Astrocyte (in vitro differentiated cells and primary cell): ENCODE results near the gene STX4. TPM values are rescaled to one million over a fixed set of nuclear protein-coding genes. Genes with fewer than 3 reads are reported as not detected.

ENCODE experiments used
- DNase-seq: peaks from one replicate; pipeline ENCODE4 v3.0.0-alpha.2; 2010; ENCODE audit warnings: low read depth
- FAIRE-seq: peaks from 2 replicates; lab custom pipeline; 2011; peaks lifted over from hg19 to GRCh38; lab: Jason Lieb, UNC
- H2AFZ ChIP-seq: 2 replicates; pipeline ENCODE4 v1.6.0; 2012; ENCODE audit warnings: low read depth, low read length, inconsistent platforms
- H3K27ac ChIP-seq: 2 replicates; pipeline ENCODE4 v1.5.1; 2011; ENCODE audit warnings: low read depth, low read length, inconsistent platforms
- H3K27me3 ChIP-seq: 2 replicates; pipeline ENCODE4 v1.6.0; 2011; ENCODE audit warnings: low read length, inconsistent platforms; ENCODE audit not compliant: insufficient read depth
- H3K36me3 ChIP-seq: 2 replicates; pipeline ENCODE4 v1.5.1; 2011; ENCODE audit warnings: low read length, inconsistent platforms; ENCODE audit not compliant: insufficient read depth
- H3K4me1 ChIP-seq: 2 replicates; pipeline ENCODE4 v1.5.1; 2011; ENCODE audit warnings: low read length, inconsistent platforms; ENCODE audit not compliant: insufficient read depth
- H3K4me2 ChIP-seq: 2 replicates; pipeline ENCODE4 v1.6.0; 2012; ENCODE audit warnings: low read length, inconsistent platforms
- H3K4me3 ChIP-seq: 2 replicates; pipeline ENCODE4 v1.5.1; 2011; ENCODE audit warnings: low read depth, mild to moderate bottlenecking, low read length, inconsistent platforms; ENCODE audit not compliant: insufficient read depth
- H3K79me2 ChIP-seq: 2 replicates; pipeline ENCODE4 v1.6.0; 2012; ENCODE audit warnings: mild to moderate bottlenecking, low read length, inconsistent platforms; ENCODE audit not compliant: insufficient read depth
- H3K9ac ChIP-seq: 2 replicates; pipeline ENCODE4 v1.6.0; 2012; ENCODE audit warnings: mild to moderate bottlenecking, low read length, inconsistent platforms
- H3K9me3 ChIP-seq: 2 replicates; pipeline ENCODE4 v1.5.1; 2012; ENCODE audit warnings: low read depth, mild to moderate bottlenecking, low read length, inconsistent platforms; ENCODE audit not compliant: insufficient read depth
- H4K20me1 ChIP-seq: 2 replicates; pipeline ENCODE4 v1.6.0; 2012; ENCODE audit warnings: low read length, inconsistent platforms; ENCODE audit not compliant: insufficient read depth
- H3K27ac Mint-ChIP-seq: one replicate; pipeline ENCODE4 v1.8.0; 2021; ENCODE audit warnings: mild to moderate bottlenecking, mixed read lengths; ENCODE audit not compliant: unreplicated experiment
- H3K27me3 Mint-ChIP-seq: one replicate; pipeline ENCODE4 v1.8.0; 2021; ENCODE audit warnings: low read depth, mixed read lengths; ENCODE audit not compliant: unreplicated experiment
- H3K36me3 Mint-ChIP-seq: one replicate; pipeline ENCODE4 v1.8.0; 2021; ENCODE audit warnings: low read depth, mixed read lengths; ENCODE audit not compliant: unreplicated experiment
- H3K4me1 Mint-ChIP-seq: one replicate; pipeline ENCODE4 v1.8.0; 2021; ENCODE audit warnings: low read depth, mixed read lengths; ENCODE audit not compliant: unreplicated experiment
- H3K4me3 Mint-ChIP-seq: one replicate; pipeline ENCODE4 v1.8.0; 2021; ENCODE audit warnings: mild to moderate bottlenecking, moderate library complexity, mixed read lengths; ENCODE audit not compliant: unreplicated experiment
- H3K9me3 Mint-ChIP-seq: one replicate; pipeline ENCODE4 v1.8.0; 2021; ENCODE audit warnings: mild to moderate bottlenecking, mixed read lengths; ENCODE audit not compliant: unreplicated experiment
- CTCF ChIP-seq: IDR thresholded peaks from 2 replicates; pipeline ENCODE4 v1.5.1; 2011; ENCODE audit warnings: low read depth, mild to moderate bottlenecking, inconsistent platforms, low read length, moderate library complexity; ENCODE audit not compliant: insufficient read depth
- EZH2 ChIP-seq: IDR thresholded peaks from 2 replicates; pipeline ENCODE4 v1.6.1; 2012; ENCODE audit warnings: mild to moderate bottlenecking, low read length, inconsistent platforms; ENCODE audit not compliant: insufficient read depth
- total RNA-seq: library from RNA; stranded (reverse); gene quantifications from 2 replicates; pipeline ENCODE4 v1.2.1, GENCODE V29; 2021

Gene STX4
- total RNA-seq, 1 donor from 2014 or later: 56.0 TPM

- no peaks in the 10 kb centered on the region for H3K36me3 ChIP-seq
- H3K4me2 ChIP-seq: peak within 1 kb of the TSS; percentile 99
- no peak for TF ChIP-seq CTCF
- no peak for TF ChIP-seq EZH2
- H3K4me3 ChIP-seq: peak within 1 kb of the TSS; percentile 99
- H3K79me2 ChIP-seq: peaks cover 89% of the 10 kb centered on the region
- H2AFZ ChIP-seq: peak within 1 kb of the TSS; percentile 74
- no peaks in the 10 kb centered on the region for H3K9me3 ChIP-seq
- Mint-ChIP-seq H3K4me1 (peaks cover 8% of the 10 kb centered on the region), H3K36me3 (peaks cover 10% of the 10 kb centered on the region), H3K9me3 (no peaks in the 10 kb centered on the region), H3K4me3 (peak within 1 kb of the TSS; percentile 99), H3K27ac (peak within 1 kb of the TSS; percentile 97), H3K27me3 (no peaks in the 10 kb centered on the region)
- DNase-seq (peak; percentile 100), FAIRE-seq (peak; percentile 41)
- peaks cover 15% of the 10 kb centered on the region for H3K4me1 ChIP-seq
- peaks cover 37% of the 10 kb centered on the region for H4K20me1 ChIP-seq
- H3K27me3 ChIP-seq: no peaks in the 10 kb centered on the region
- H3K9ac ChIP-seq: peak within 1 kb of the TSS; percentile 95
- peak within 1 kb of the TSS; percentile 92 for H3K27ac ChIP-seq
Measured at GRCh38 chr16:31073970-31074813, 40.8 kb downstream of the STX4 start, which contains the start of the genes ZNF646 and ZNF668. TSS of gene ZNF646 (plus strand) at chr16:31074422. CDS start at chr16:31076325, 1,903 bp downstream. TSS of gene ZNF668 (minus strand) at chr16:31074240. CDS start at chr16:31064459, 9,781 bp downstream.

- peak overlapping the region; percentile 60 for H3K27ac Mint-ChIP-seq
- FAIRE-seq (no peak), DNase-seq (no peak)
- peaks cover 12% of the 10 kb centered on the region for H3K36me3 Mint-ChIP-seq
- Histone ChIP-seq H4K20me1 (peaks cover 40% of the 10 kb centered on the region), H3K27ac (peak overlapping the region; percentile 92), H3K9me3 (no peaks in the 10 kb centered on the region), H3K27me3 (no peaks in the 10 kb centered on the region), H3K36me3 (no peaks in the 10 kb centered on the region), H3K9ac (peak overlapping the region; percentile 95), H3K4me2 (peak overlapping the region; percentile 99), H2AFZ (peak overlapping the region; percentile 74), H3K79me2 (peaks cover 92% of the 10 kb centered on the region), H3K4me3 (peak overlapping the region; percentile 99), H3K4me1 (peaks cover 15% of the 10 kb centered on the region)
- TF ChIP-seq EZH2: no peak
- TF ChIP-seq CTCF: no peak
- peaks cover 8% of the 10 kb centered on the region for H3K4me1 Mint-ChIP-seq
- H3K9me3 Mint-ChIP-seq: no peaks in the 10 kb centered on the region
- peak overlapping the region; percentile 94 for H3K4me3 Mint-ChIP-seq
- H3K27me3 Mint-ChIP-seq: no peaks in the 10 kb centered on the region
Measured at GRCh38 chr16:31074814-31075183, 41.4 kb downstream of the STX4 start.

GRCh38 chr16:31076319-31076718 is 43.0 kb downstream of the STX4 start:
- Mint-ChIP-seq H3K27me3 (no peaks in the 10 kb centered on the region), H3K9me3 (no peaks in the 10 kb centered on the region), H3K4me1 (peaks cover 8% of the 10 kb centered on the region), H3K4me3 (peak overlapping the region; percentile 94), H3K36me3 (peaks cover 15% of the 10 kb centered on the region), H3K27ac (no peak overlapping the region)
- no peak overlapping the region for H3K4me2 ChIP-seq
- no peaks in the 10 kb centered on the region for H3K36me3 ChIP-seq
- no peaks in the 10 kb centered on the region for H3K9me3 ChIP-seq
- H2AFZ ChIP-seq: no peak overlapping the region
- no peak for DNase-seq
- H3K27ac ChIP-seq: no peak overlapping the region
- peaks cover 95% of the 10 kb centered on the region for H3K79me2 ChIP-seq
- H4K20me1 ChIP-seq: peaks cover 50% of the 10 kb centered on the region
- TF ChIP-seq EZH2 (no peak), CTCF (no peak)
- no peaks in the 10 kb centered on the region for H3K27me3 ChIP-seq
- H3K4me1 ChIP-seq: peaks cover 15% of the 10 kb centered on the region
- H3K4me3 ChIP-seq: no peak overlapping the region
- H3K9ac ChIP-seq: no peak overlapping the region
- FAIRE-seq: no peak
